ENCODE results near the gene KLK6.

GRCh38 chr19:50912727-50913716, 56.4 kb downstream of the KLK6 start:
- TF ChIP-seq, protein P1, sequence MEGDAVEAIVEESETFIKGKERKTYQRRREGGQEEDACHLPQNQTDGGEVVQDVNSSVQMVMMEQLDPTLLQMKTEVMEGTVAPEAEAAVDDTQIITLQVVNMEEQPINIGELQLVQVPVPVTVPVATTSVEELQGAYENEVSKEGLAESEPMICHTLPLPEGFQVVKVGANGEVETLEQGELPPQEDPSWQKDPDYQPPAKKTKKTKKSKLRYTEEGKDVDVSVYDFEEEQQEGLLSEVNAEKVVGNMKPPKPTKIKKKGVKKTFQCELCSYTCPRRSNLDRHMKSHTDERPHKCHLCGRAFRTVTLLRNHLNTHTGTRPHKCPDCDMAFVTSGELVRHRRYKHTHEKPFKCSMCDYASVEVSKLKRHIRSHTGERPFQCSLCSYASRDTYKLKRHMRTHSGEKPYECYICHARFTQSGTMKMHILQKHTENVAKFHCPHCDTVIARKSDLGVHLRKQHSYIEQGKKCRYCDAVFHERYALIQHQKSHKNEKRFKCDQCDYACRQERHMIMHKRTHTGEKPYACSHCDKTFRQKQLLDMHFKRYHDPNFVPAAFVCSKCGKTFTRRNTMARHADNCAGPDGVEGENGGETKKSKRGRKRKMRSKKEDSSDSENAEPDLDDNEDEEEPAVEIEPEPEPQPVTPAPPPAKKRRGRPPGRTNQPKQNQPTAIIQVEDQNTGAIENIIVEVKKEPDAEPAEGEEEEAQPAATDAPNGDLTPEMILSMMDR (IDR thresholded peaks at IDR 0.05) = no peak
- TF ChIP-seq POLR2A (IDR thresholded peaks at IDR 0.05) (no peak), EP300 (IDR thresholded peaks at IDR 0.05) (no peak)

Measured in tibial nerve (tissue), 4 donors.